ENCODE data around the gene RAD51B.

Gene RAD51B

GRCh38 chr14:68359022-68359836 lies 539.6 kb downstream of the RAD51B start:
- H3K4me3 ChIP-seq (ENCODE audit: low read length) = no peak overlapping the region
- no peaks in the 10 kb centered on the region for H3K9me3 ChIP-seq (ENCODE audit: control insufficient read depth, low read length)
- H3K4me1 ChIP-seq (ENCODE audit: control insufficient read depth, insufficient read depth, low read length) = peaks cover 8% of the 10 kb centered on the region
- peak overlapping the region; percentile 34 for H3K9ac ChIP-seq (ENCODE audit: low read length)
- H3K27me3 ChIP-seq (replicated peaks; ENCODE audit: control insufficient read depth, insufficient read depth, low read length) = no peaks in the 10 kb centered on the region
- no peaks in the 10 kb centered on the region for H3K36me3 ChIP-seq (ENCODE audit: control insufficient read depth, insufficient read depth, low read length, severe bottlenecking)
- DNase-seq (ENCODE audit: low read depth) = no peak

DNA sequence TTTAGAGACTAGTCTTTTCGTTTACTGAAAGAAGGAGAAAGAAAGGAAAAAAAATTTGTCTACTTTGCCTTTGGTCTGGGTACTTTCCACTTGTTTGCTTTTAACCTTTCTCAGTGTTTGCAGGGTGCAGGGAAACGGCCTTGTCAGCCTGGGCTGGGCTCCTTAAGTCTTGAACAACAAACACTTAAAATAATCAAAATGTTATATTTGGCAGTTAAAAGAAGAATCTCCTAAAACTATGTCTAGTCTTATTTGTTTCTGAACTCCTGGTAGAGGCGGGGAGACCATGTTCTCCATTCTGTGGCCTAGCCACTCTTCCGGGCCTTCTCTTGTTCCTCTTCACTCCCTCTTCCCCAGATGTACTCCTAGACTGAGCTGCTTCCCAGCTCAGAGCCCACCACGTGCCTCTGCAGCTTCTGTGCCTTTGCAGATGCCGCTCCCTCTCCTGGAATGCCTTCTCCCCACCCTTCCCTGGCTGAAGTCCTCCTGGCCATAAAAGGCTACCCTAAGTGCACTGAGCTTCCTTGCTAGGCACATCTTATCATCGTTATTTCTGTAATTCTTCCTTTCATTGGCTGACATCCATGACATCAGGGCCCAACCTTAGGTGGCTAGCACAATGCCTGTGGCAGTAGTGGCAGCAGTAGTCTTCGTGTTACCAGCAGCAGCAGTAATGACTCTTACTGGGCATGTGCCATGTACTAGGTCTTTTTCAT lies 540.4 kb downstream of the RAD51B start:
- no peak overlapping the region for H3K4me3 ChIP-seq (ENCODE audit: low read length)
- DNase-seq (ENCODE audit: low read depth) = peak; percentile 44
- H3K9ac ChIP-seq (ENCODE audit: low read length) = peak overlapping the region; percentile 34
- H3K4me1 ChIP-seq (ENCODE audit: control insufficient read depth, insufficient read depth, low read length) = peaks cover 8% of the 10 kb centered on the region
- H3K27me3 ChIP-seq (replicated peaks; ENCODE audit: control insufficient read depth, insufficient read depth, low read length) = no peaks in the 10 kb centered on the region
- no peaks in the 10 kb centered on the region for H3K36me3 ChIP-seq (ENCODE audit: control insufficient read depth, insufficient read depth, low read length, severe bottlenecking)
- H3K9me3 ChIP-seq (ENCODE audit: control insufficient read depth, low read length) = no peaks in the 10 kb centered on the region

DNA sequence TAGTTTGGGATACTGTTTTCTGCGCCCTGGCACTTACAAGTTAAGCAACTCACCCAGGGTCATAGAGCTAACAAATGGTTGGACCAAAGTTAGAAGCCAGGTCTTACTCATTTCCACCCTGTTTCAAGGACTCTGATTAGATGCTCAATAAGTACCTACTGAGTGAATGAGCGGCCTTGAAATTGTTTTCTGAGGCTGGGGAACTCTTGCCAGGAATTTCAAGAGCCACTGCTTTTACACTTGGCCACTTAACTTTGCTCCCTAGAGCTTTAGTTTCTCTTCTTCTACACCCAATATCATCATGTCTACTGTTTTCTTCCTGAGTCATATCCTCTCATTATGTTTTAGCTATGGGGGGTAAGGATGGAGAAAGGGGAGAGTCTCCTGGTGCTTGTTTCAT lies 541.7 kb downstream of the RAD51B start:
- peaks cover 12% of the 10 kb centered on the region for H3K4me1 ChIP-seq (ENCODE audit: control insufficient read depth, insufficient read depth, low read length)
- H3K36me3 ChIP-seq (ENCODE audit: control insufficient read depth, insufficient read depth, low read length, severe bottlenecking) = no peaks in the 10 kb centered on the region
- no peak overlapping the region for H3K9ac ChIP-seq (ENCODE audit: low read length)
- no peaks in the 10 kb centered on the region for H3K9me3 ChIP-seq (ENCODE audit: control insufficient read depth, low read length)
- no peaks in the 10 kb centered on the region for H3K27me3 ChIP-seq (replicated peaks; ENCODE audit: control insufficient read depth, insufficient read depth, low read length)
- DNase-seq (ENCODE audit: low read depth) = no peak
- H3K4me3 ChIP-seq (ENCODE audit: low read length) = no peak overlapping the region

- H3K9me3 ChIP-seq (ENCODE audit: control insufficient read depth, low read length) = no peaks in the 10 kb centered on the region
Measured at GRCh38 chr14:68362846-68363245, 543.3 kb downstream of the RAD51B start.

DNA sequence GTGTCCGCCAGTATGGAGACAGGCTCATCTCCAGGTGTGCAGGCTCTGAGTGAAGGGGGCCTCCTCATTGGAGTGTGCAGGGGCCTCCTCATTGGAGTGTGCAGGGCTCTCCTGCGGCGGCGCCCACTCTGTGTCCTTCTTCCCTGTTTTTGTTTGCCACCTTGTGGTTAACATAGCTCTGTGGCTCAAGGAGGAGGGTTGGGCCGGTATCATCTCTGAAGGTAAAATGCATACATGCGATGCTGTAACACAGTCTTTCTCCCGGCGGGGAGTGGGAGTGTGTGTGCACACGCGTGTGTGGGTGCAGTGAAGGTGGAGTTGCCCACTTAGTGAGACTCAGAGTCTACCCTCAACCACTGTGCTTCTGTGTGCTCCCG lies 543.9 kb downstream of the RAD51B start:
- Histone ChIP-seq H3K27me3 (replicated peaks; ENCODE audit: control insufficient read depth, insufficient read depth, low read length) (no peaks in the 10 kb centered on the region), H3K4me1 (ENCODE audit: control insufficient read depth, insufficient read depth, low read length) (peaks cover 12% of the 10 kb centered on the region), H3K9ac (ENCODE audit: low read length) (no peak overlapping the region), H3K9me3 (ENCODE audit: control insufficient read depth, low read length) (no peaks in the 10 kb centered on the region), H3K4me3 (ENCODE audit: low read length) (no peak overlapping the region), H3K36me3 (ENCODE audit: control insufficient read depth, insufficient read depth, low read length, severe bottlenecking) (no peaks in the 10 kb centered on the region)
- no peak for DNase-seq (ENCODE audit: low read depth)

More at GRCh38 chr14:68362846-68363245, 543.3 kb downstream of the RAD51B start:
- DNase-seq (ENCODE audit: low read depth) = no peak
- H3K27me3 ChIP-seq (replicated peaks; ENCODE audit: control insufficient read depth, insufficient read depth, low read length) = no peaks in the 10 kb centered on the region
- peaks cover 12% of the 10 kb centered on the region for H3K4me1 ChIP-seq (ENCODE audit: control insufficient read depth, insufficient read depth, low read length)
- no peaks in the 10 kb centered on the region for H3K36me3 ChIP-seq (ENCODE audit: control insufficient read depth, insufficient read depth, low read length, severe bottlenecking)
- H3K9ac ChIP-seq (ENCODE audit: low read length) = no peak overlapping the region
- no peak overlapping the region for H3K4me3 ChIP-seq (ENCODE audit: low read length)

DNA sequence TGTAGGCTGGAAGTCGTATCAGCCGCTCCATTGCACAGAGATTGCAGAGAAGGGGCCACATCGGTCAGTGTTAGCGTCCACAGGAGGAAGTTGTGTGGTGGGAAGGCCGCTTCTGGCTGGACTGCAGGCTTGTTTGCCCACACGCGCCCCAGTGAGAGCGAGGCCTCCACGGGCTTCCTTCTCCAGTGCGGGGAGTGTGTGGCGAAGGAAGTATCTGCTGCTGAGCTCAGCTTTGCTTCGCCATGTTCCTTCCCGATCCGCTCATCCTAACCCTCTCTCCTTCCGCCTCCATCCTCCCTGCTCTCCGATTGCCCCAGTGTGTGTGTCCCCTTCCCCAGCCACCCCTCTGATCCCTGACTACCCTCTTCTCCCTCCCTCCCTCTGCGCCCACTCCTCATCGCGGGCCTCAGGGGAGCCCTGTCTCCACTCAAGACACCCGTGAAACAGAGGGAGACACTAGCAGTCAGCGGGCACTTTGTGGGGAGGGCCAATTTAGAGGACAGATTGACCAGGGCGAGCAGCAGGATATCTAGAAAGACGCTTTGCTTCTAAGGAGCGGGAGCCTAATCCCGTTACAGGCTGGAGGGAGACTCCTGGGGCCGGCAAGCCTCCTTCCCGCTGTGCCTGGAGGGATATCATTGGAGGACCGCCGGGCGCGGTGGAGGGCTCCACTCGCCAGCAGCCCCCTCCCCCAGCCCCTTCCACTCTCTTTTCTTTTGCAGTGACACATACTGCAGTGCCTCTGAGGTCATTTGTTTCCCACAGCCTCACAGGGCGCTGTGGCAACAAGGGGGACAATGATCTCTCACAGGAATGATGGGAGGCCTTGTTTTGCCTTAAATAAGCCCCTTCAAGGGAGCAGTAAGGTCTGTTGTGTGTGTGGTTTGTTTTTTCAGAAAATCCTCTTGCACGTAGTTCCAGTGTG lies 544.5 kb downstream of the RAD51B start:
- H3K9ac ChIP-seq (ENCODE audit: low read length) = no peak overlapping the region
- no peak for DNase-seq (ENCODE audit: low read depth)
- H3K4me3 ChIP-seq (ENCODE audit: low read length) = no peak overlapping the region
- peaks cover 12% of the 10 kb centered on the region for H3K4me1 ChIP-seq (ENCODE audit: control insufficient read depth, insufficient read depth, low read length)
- no peaks in the 10 kb centered on the region for H3K9me3 ChIP-seq (ENCODE audit: control insufficient read depth, low read length)
- H3K36me3 ChIP-seq (ENCODE audit: control insufficient read depth, insufficient read depth, low read length, severe bottlenecking) = no peaks in the 10 kb centered on the region
- H3K27me3 ChIP-seq (replicated peaks; ENCODE audit: control insufficient read depth, insufficient read depth, low read length) = no peaks in the 10 kb centered on the region

DNA sequence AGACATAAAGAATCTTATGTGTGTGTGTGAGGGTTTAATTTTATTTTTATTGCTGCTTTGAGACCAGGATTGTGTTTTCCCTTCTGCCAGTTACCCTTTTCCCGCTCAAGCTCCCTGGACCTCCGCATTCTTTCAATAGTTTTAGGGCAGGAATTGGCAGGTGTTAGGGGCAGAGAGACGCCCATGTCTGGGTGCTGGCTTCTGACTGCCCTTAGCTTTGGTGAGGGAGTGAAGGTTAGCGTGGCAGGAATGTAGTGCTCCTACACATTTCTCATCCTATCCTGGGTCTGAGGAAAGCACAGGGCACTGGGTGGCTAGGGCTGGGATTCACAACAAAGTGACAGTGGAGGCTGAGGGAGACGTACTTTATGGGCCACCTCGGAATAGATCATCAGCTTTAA lies 545.2 kb downstream of the RAD51B start:
- H3K9ac ChIP-seq (ENCODE audit: low read length) = no peak overlapping the region
- H3K4me3 ChIP-seq (ENCODE audit: low read length) = no peak overlapping the region
- no peak for DNase-seq (ENCODE audit: low read depth)
- no peaks in the 10 kb centered on the region for H3K36me3 ChIP-seq (ENCODE audit: control insufficient read depth, insufficient read depth, low read length, severe bottlenecking)
- H3K4me1 ChIP-seq (ENCODE audit: control insufficient read depth, insufficient read depth, low read length) = peaks cover 7% of the 10 kb centered on the region
- no peaks in the 10 kb centered on the region for H3K27me3 ChIP-seq (replicated peaks; ENCODE audit: control insufficient read depth, insufficient read depth, low read length)
- no peaks in the 10 kb centered on the region for H3K9me3 ChIP-seq (ENCODE audit: control insufficient read depth, low read length)

GRCh38 chr14:68365228-68365627 lies 545.6 kb downstream of the RAD51B start:
- peaks cover 4% of the 10 kb centered on the region for H3K4me1 ChIP-seq (ENCODE audit: control insufficient read depth, insufficient read depth, low read length)
- no peaks in the 10 kb centered on the region for H3K9me3 ChIP-seq (ENCODE audit: control insufficient read depth, low read length)
- H3K4me3 ChIP-seq (ENCODE audit: low read length) = no peak overlapping the region
- peak; percentile 30 for DNase-seq (ENCODE audit: low read depth)
- H3K27me3 ChIP-seq (replicated peaks; ENCODE audit: control insufficient read depth, insufficient read depth, low read length) = no peaks in the 10 kb centered on the region
- no peaks in the 10 kb centered on the region for H3K36me3 ChIP-seq (ENCODE audit: control insufficient read depth, insufficient read depth, low read length, severe bottlenecking)
- no peak overlapping the region for H3K9ac ChIP-seq (ENCODE audit: low read length)

- Histone ChIP-seq H3K36me3 (ENCODE audit: control insufficient read depth, insufficient read depth, low read length, severe bottlenecking) (no peaks in the 10 kb centered on the region), H3K9ac (ENCODE audit: low read length) (no peak overlapping the region), H3K4me1 (ENCODE audit: control insufficient read depth, insufficient read depth, low read length) (peaks cover 4% of the 10 kb centered on the region), H3K27me3 (replicated peaks; ENCODE audit: control insufficient read depth, insufficient read depth, low read length) (no peaks in the 10 kb centered on the region), H3K4me3 (ENCODE audit: low read length) (no peak overlapping the region), H3K9me3 (ENCODE audit: control insufficient read depth, low read length) (no peaks in the 10 kb centered on the region)
- DNase-seq (ENCODE audit: low read depth) = no peak
Measured at GRCh38 chr14:68366656-68367055, 547.1 kb downstream of the RAD51B start.

- peaks cover 4% of the 10 kb centered on the region for H3K4me1 ChIP-seq (ENCODE audit: control insufficient read depth, insufficient read depth, low read length)
Measured at GRCh38 chr14:68367536-68367935, 548.0 kb downstream of the RAD51B start.

DNA sequence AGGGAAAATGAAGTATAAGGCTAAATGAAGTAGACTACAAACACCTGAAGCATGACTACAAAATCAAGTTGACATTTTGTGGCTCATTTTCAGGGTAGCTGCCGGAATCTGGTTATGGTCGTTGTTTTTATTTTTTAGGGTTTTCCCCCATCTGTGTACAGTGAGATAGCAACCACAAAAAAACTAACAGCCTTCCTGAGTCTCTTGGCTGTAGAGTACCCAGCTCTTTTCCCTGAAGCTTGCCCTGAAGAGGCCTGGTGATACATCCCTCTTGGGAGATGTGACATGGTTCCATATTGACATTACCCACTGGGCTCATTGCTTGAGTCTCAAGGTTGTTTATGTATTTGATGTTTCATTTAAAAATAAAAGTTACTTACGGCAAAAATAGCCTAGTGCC lies 549.3 kb downstream of the RAD51B start:
- Histone ChIP-seq H3K27me3 (replicated peaks; ENCODE audit: control insufficient read depth, insufficient read depth, low read length) (no peaks in the 10 kb centered on the region), H3K4me3 (ENCODE audit: low read length) (no peak overlapping the region), H3K36me3 (ENCODE audit: control insufficient read depth, insufficient read depth, low read length, severe bottlenecking) (no peaks in the 10 kb centered on the region), H3K9me3 (ENCODE audit: control insufficient read depth, low read length) (no peaks in the 10 kb centered on the region), H3K9ac (ENCODE audit: low read length) (no peak overlapping the region), H3K4me1 (ENCODE audit: control insufficient read depth, insufficient read depth, low read length) (peaks cover 4% of the 10 kb centered on the region)
- DNase-seq (ENCODE audit: low read depth) = no peak

More at GRCh38 chr14:68367536-68367935, 548.0 kb downstream of the RAD51B start:
- no peaks in the 10 kb centered on the region for H3K27me3 ChIP-seq (replicated peaks; ENCODE audit: control insufficient read depth, insufficient read depth, low read length)
- no peak overlapping the region for H3K9ac ChIP-seq (ENCODE audit: low read length)
- H3K9me3 ChIP-seq (ENCODE audit: control insufficient read depth, low read length) = no peaks in the 10 kb centered on the region
- no peak for DNase-seq (ENCODE audit: low read depth)
- no peaks in the 10 kb centered on the region for H3K36me3 ChIP-seq (ENCODE audit: control insufficient read depth, insufficient read depth, low read length, severe bottlenecking)
- H3K4me3 ChIP-seq (ENCODE audit: low read length) = no peak overlapping the region
